Stimulated activated CD4-positive, alpha-beta T cell treated with anti-CD3 and anti-CD28 coated beads, Interleukin-4, amount 100 ng/mL, for 1 hour (primary cell): ENCODE results near the gene PRKAA1.

Source experiments
- DNase-seq: peaks from one replicate; pipeline ENCODE4 v3.0.0-alpha.2; 2020

Gene PRKAA1

DNA sequence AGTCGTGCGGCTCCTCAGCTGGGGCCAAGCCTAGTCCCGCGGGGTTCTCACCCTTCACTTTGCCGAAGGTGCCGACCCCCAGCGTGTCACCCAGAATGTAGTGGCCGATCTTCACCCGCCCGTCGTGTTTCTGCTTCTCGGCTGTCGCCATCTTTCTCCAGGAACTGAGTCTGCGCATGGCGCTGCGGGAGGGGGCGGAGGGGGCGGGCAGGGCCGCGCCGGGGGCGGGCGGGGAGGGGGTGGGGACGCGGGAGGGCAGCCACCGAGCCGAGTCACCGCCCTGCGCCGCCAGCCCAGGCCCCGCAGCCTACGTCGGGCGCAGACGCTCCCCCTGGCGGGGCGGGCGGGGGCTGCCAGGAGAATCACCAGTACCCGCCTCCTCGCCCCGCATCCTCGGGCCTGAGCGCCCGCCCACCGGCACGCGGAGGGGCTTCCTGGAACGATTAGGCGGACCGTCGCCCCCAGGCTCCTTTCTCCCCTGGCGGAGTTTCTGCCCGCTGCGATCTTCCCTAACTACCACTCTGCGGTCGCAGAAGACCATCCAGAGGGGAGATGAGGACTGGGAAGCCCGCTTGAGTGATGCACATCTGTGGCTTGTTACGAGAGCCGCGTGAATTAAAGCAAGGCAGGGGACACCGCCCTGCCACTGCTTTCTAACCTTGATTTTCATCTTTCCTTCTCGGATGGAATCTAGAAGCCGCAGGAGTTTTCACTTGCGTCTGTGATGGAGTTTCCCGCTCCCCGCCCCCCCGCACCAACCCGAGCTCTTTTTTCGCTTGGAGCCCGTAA, at the start of gene PRKAA1:
PRKAA1 (minus strand) TSS at position 363 of the 789 bp plus-strand sequence; CDS start at position 178, 185 bp downstream.
- peak; percentile 89 for DNase-seq

DNA sequence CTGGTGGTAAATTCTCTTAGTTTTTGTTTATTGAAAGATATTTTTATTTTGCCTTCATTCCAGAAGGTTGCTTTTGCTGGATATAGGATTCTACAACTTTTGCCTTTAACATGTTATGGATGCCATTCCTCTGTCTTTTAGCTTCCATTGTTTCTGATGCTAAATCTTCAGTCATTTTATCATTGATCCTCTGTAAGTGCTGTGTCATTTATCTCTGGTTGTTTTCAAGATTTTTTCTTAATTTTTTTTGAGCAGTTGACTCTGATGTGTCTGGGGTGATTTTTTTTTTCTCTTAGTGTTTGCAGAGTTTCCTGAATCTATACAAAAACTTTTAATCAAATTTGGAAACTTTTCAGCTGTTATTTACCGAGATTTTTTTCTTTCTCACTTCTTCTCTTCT, 49.4 kb upstream of the PRKAA1 start:
- DNase-seq, result no peak

DNA sequence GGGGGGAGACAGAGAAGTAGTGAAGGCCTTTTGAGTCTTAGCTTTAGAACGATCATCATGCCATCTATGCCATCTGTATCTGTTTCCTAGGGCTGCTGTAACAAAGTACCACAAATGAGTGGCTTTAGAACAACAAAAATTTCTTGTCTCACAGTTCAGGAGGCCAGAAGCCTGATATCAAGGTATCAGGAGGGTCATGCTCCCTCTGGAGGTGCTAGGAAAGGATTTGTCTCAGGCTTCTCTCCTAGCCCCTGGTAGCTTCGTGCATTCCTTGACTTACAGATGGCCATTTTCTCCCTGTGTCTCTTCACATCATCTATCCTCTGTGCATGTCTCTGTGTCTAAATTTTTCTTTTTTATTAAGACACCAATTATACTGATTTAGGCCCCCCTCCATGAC, 48.2 kb upstream of the PRKAA1 start:
- no peak for DNase-seq

DNA sequence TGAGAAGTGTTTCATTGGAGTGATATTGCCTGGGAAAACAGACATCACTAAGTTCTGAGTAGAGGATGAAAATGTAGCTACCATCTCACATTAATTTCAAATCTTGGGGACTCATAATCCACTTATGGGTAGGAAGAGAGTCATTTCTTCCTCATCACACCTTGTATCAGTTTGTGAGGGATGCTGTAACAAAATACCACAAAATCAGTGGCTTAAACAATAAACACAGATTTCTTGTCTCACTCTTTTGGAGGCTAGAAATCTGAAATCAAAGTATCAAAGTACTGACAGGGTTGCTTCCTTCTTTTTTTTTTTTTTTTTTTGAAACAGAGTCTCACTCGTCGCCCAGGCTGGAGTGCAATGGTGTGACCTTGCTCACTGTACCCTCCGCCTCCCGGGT, 46.4 kb upstream of the PRKAA1 start:
- DNase-seq, result no peak

DNA sequence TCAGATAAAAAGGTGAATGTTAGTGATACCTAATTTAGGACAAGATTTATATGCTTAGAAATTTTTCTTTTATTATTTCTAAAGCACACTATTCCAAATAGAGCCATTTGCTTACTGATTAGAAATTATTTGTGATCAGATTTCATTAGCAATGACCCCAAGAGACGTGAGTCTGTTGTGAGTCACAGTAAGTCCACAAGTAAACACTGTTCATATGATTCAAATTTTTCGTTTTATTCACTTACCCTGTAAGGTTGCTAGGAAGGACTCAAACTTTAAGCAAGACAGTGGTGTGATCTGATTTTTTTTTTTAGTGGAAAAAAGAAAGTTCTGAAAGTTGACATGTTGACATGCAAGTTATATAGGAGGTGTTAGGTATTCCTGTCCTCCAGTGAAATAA, 44.2 kb upstream of the PRKAA1 start:
- no peak for DNase-seq

DNA sequence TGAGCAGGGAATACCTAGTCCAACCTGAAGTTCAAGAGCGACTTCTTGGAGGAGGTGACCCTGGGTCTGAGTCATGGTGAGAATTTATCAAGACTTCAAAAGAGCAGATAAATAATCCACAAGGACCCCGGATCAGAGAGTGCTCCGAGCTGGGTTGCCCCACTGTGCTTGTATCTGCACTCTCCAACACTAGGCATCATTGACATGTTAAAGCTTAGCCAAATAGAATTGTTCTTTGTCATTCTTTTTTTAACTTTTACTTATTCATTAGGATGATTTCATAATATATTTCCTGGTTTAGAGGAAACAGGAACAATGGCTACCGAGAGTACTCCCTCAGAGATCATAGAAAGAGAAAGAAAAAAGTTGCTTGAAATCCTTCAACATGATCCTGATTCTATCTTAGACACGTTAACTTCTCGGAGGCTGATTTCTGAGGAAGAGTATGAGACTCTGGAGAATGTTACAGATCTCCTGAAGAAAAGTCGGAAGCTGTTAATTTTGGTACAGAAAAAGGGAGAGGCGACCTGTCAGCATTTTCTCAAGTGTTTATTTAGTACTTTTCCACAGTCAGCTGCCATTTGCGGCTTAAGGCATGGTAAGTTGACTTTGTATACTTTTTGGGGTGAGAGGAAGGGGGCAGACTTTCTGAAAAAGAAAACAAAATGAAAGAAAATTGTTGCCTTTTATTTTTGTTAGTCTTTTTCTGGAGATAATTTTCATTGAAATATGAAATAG, 43.1 kb upstream of the PRKAA1 start, which contains the start of gene CARD6:
CARD6 (plus strand) TSS at position 300 of the 738 bp plus-strand sequence; CDS start at position 316, 16 bp downstream.
- DNase-seq, result no peak

DNA sequence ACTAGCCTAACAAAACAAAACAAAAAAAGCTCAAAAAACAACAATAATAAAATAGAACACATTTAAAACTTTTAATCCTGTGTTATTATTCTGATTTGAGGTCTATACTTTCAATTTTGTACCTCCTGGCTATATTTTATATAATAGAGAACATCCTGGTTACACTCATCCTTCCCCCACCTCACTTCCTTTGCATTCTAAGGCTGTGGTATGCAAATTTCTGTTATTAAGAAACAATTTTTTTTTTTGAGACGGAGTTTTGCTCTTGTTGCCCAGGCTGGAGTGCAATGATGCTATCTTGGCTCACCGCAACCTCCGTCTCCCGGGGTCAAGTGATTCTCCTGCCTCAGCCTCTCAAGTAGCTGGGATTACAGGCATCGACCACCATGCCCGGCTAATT, 39.9 kb upstream of the PRKAA1 start:
- DNase-seq, result no peak

DNA sequence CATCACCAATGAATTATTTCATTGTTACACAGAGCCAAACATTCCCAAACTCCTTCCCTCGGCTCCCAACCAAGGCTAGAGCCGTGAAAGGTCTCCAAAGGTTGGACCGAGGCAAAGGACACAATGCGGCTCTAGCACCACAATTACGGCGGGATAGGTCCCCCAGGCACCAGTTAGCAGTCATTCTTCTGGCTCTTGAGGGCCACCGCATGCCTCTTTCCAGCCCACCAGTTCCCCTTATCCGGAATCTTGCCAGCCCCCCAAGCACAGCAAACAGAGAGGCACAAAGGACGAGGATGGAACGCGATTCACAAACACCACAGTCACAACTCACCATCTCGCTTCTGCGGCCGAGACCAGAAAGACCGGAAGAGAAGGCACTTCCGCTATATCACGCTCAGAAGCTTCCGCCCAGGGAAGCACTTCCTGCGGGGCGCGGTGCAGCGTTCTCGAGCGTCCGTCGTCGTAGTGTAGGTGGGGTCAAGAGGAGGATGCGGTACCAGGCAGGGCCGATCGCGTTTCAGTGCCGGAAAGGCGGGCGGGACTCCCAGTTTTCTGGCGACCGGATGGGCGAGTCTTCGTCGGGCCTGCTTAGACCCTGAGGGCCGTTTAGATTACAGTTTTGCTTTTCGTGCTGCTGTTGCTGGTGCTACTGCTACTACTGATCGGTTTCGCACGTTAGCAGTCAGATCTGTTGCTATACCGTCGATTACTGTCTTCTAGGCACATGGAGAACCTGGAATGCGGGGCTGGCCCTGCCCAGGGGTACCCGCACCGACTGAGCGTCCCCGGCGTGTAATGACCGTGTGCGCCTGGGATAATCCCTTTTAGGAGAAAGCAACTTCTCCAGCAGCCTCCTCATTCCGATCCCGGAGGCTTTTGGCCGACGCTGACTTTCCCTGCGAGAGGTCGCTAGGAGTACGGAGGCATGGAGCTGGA, 36.9 kb upstream of the PRKAA1 start, which contains the start of gene RPL37:
RPL37 (minus strand) TSS at position 374 of the 939 bp plus-strand sequence; CDS start at position 337, 37 bp downstream.
- peak; percentile 88 for DNase-seq

DNA sequence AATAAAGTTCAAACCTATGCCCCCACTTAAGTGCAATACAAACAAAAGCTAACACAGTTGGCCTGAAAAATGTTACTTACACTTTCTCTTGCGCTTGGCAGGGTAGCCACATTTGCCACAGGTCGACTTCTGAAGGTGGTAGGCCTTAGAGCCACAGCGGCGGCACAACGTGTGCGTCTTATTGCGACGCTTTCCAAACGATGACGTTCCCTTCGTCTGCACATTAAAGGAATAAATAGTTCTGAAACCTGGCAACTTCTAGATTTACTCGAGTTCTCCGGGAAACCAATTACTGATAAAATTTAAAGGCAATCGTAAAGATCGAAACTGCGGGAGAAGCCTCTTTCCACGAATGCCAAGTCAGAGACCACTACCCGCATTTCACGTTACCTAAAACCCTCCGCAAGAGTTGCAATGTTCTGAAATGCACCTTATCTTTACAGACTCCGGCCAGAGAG, 36.2 kb upstream of the PRKAA1 start:
- DNase-seq, result peak; percentile 43

DNA sequence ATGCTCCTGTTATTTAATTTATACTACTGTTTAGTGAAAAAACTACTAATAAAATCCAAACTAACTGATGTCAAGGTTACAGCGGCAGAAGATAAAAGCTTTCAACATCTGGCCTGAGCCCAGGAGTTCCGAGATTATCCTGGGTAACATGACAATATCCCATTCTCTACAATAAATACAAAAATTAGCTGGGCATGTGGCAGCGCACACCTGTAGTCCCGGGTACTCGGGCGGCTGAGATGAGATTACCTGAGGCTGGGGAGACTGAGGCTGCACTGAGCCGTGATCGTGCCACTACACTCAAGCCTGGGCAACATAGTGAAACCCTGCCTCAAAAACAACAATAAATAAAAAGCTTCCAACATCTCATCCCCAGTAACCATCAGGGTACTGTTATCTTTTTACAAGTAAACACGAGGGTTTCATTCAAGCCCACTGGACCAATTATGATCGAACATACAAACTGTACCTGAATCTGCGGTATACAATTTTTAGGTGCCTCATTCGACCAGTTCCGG, 35.6 kb upstream of the PRKAA1 start:
- no peak for DNase-seq

DNA sequence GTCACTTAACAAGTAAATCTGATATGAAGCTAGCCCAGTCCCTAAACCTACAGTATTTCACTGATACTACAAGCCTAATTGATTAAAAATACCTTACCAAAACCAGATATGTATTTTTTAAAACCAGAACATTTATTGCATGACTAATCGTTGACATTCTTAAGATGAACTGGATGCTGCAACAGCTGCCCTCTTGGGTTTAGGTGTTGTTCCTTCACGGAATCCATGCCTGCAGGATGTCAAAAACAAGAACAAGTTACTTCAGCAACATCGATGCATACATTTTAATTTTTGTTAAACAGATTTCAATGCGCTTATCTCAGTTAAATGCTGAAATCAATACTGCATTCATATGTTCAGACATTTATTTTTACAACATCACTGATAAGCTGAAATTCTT, 34.2 kb upstream of the PRKAA1 start:
- DNase-seq, result no peak

DNA sequence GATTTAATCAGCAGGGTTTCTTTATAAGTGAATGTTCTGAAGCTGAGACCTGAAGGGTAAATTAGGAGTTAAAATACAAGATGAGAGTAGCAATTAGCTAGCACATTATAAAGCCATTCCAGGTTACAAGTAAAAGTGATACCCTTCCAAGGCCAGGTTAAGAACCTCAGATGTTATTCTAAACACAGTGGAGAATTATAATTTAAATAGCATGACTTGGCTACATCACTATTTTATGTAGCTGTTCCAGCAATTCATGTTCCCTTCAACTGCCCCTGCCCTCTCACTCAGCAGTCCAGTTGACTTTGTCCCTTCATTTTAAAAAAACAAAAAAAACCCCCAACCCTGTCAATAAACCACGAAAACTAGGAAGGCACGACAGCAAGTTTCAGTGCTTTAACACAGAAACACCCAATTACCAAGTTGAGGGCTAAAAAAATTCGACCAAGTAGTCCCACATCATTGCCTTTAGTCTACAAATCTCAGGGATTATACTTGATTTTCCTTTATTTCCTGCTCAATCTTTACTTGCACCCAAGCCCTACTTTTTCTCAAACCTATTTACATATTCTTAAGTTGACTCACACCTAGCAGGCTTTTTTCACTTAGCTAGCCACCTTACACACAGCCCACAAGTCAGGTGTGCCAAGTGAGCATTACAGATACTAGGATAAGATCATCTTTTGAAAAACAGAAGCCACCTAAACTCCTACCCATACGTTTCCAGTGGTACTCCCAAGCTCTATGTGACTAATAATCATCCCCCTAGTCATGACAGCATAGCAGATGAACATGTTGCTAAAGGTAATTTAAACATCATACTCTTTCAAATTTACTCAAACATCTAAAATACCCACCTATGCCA, 33.4 kb upstream of the PRKAA1 start:
- no peak for DNase-seq

DNA sequence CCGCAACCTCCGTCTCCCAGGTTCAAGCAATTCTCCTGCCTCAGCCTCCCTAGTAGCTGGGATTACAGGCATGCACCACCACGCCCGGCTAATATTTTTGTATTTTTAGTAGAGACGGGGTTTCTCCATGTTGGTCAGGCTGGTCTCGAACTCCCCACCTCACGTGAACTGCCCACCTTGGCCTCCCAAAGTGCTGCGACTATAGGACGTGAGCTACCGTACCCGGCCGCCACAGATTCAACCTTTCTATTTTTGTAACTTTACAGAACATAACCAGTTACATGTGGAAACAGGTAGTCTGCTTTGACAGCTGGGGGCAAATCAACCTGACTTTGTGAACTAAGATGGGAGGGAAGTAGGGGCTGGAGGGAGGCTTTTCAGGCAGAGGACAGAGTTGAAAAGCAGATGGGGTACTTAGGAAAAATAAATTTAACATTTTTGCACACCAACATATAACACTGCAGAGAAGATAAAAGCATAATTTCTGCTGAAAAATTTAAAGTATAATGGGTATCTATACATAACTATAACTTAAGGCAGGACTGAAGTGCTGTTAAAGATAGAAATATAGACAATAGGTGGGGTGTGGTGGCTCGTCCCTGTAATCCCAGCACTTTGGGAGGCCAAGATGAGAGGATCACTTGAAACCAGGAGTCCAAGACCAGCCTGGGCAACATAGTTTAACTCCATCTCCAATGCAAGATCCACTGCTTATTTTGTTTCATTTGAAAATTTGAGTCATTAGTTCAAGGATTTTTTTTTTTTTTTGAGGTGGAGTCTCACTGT, 31.8 kb upstream of the PRKAA1 start:
- DNase-seq, result no peak

DNA sequence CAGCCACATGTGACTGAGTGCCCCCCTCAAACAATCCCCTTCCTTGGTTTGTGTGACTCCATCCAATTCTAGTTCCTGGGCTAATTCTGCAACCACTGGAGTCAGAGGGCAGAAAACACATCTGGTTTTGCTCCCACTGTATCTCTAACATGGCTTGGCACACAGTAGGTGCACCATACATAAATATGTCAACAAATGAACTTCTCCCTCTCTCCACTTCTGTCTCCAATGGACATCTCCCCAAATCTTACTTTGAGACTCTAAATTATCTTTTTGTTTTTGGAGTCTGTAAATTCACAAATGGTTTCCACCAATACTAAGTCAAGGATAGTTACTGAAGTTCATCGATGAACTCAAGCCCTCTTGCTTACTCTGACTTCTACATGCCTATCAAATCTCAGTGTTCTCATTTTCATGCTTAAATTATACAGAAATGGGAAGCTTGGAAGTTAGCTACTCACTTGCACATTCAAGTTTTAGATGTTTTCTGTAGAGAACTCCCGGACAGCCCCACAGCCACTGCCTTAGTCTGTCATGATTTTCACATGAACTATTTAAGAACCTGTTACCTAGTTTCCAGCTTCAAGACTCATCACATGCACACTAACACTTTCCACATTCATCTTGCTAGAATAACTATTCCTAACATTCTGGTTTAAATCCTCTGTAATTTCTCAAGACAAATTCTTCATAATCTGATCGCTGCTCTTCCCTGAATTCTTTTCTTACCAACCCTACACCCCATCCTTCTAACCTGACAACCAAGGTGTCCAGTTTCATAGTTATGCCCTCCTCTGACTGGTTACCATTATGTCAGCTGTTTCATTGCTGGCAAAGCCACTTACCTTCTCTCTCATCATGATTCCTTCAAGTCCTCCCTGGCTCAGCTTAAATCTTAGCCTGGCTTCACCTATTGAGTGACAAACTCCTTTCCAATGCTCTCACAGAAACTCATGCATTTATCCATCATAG, 30.8 kb upstream of the PRKAA1 start:
- no peak for DNase-seq

DNA sequence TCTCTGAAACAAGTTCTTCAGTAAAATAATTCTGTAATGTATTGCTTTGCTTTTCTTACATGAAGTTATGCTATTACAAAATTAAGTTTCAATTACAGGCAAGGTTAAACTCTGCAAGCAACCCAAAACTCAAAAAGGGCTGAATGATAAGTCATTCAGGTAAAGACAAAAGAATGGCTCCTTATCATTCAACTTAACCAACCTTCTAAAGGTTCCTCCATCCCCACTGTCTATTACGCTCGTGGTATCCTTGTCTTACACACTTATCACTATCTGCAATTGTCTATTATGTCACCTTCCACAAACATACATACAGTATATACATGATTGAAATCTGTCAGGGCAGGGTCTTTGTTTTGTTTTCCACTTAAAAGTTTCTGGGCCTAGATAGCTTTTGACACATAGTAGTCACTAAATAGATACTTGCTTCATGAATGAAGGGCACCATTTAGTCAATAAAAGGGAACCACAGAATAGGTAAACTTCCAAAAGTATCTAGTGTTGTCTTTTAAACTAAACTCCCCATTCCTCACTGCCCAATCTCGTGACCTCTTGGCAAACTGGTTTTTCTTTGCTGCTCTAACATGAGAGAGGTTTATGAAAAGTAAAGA, 30.0 kb upstream of the PRKAA1 start:
- no peak for DNase-seq

DNA sequence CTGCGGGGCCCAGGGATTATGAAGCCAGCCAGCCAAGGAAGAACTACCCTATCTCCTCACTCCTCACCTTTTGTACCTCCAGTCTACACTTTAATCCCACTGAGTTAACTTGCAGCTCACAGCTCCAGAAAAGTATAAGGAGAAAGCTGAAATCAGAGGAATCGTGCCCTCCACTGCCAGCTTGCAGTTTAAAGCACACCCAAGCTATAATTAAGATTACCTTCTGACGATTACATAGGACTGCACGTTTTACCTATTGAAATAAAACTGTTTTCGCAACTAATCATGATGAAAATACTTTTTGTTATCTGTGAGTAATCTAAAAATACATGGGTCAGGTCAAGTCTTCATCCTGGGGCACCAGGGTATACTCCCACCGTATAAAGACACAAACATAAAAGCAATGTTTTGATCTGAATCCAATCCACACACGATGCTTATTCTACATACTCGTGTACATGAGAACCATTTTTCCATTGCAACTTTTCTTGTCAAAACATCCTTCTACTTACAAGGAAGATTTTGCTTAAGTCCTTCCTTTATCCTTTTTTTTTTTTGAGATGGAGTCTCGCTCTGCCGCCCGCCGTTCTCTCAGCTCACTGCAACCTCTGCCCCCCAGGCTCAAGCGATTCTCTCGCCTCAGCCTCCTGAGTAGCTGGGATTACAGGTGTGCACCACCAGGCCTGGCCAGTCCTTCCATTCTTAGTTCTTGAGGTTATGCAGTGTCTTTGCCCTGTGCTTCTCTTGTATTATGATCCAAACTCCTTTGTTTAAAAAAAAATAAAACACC, 29.2 kb upstream of the PRKAA1 start:
- no peak for DNase-seq

DNA sequence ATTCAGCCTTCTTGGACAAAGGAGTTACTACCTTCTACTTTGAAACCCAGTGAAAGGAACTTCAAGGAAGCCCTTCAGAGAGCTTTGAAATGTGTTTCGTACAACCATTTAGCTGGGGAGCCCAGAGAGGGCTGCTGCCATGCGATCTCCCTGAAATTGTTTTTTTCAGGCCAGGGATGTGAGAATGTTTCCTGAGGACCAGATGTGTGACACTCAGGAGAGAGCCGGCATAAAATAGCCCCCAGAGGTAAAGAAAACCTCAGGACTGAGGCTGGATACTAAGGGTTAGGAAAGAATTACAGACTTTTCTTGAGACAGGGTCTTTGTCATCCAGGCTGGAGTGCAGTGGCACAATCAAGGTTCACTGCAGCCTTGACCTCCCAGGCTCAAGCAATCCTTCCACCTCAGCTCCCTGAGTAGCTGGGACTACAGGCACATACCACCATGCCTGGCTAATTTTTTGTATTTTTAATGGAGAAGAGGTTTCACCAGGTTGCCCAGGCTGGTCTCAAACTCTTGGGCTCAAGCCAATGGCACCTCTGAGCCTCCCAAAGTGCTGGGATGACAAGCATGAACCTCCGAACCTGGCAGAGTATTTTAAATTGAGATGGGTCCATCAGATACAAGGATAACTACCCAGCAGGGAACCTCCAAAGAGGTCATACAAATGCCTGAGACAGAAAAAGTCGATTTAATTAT, 28.5 kb upstream of the PRKAA1 start:
- DNase-seq, result no peak
